OCI-LY1 (cell line): ENCODE measurements around the gene TMEM52.

Experiments
- H2AFZ ChIP-seq: fragments of 200-600 bp; sonication (generic), shearing (Covaris generic); 2 replicates; pipeline ENCODE4 v1.6.0; 2014; ENCODE audit warnings: antibody characterized with exemption, mild to moderate bottlenecking, low read length
- H3F3A ChIP-seq: fragments of 200-600 bp; sonication (generic), shearing (Covaris generic); 2 replicates; pipeline ENCODE4 v1.6.0; 2014; ENCODE audit warnings: mild to moderate bottlenecking, antibody characterized with exemption, low read length, moderate library complexity; ENCODE audit not compliant: insufficient read depth
- H3K27ac ChIP-seq: fragments of 200-600 bp; sonication (generic); 2 replicates; pipeline ENCODE4 v1.5.1; 2014; ENCODE audit warnings: low read length, mixed run types, mild to moderate bottlenecking, low read depth; ENCODE audit not compliant: poor library complexity, severe bottlenecking
- H3K27me3 ChIP-seq: fragments of 200-600 bp; sonication (generic); 2 replicates; pipeline ENCODE4 v1.6.0; 2014; ENCODE audit warnings: antibody characterized with exemption, mild to moderate bottlenecking, low read length, moderate library complexity; ENCODE audit not compliant: insufficient read depth
- H3K36me3 ChIP-seq: fragments of 200-600 bp; sonication (generic); 2 replicates; pipeline ENCODE4 v1.6.1; 2014; ENCODE audit warnings: mild to moderate bottlenecking, antibody characterized with exemption, low read length, moderate library complexity, mixed read lengths; ENCODE audit not compliant: insufficient read depth
- H3K4me1 ChIP-seq: fragments of 200-600 bp; sonication (generic); 2 replicates; pipeline ENCODE4 v1.5.1; 2014; ENCODE audit warnings: mild to moderate bottlenecking, low read length, moderate library complexity; ENCODE audit not compliant: insufficient read depth, severe bottlenecking
- H3K4me2 ChIP-seq: fragments of 200-600 bp; sonication (generic), shearing (Covaris generic); 2 replicates; pipeline ENCODE4 v1.6.1; 2014; ENCODE audit warnings: low read length
- H3K4me3 ChIP-seq: fragments of 200-600 bp; sonication (generic); 2 replicates; pipeline ENCODE4 v1.5.1; 2014; ENCODE audit warnings: low read length, low read depth, mild to moderate bottlenecking, mixed read lengths; ENCODE audit not compliant: poor library complexity, severe bottlenecking
- H3K79me2 ChIP-seq: fragments of 200-600 bp; shearing (Covaris generic); 2 replicates; pipeline ENCODE4 v1.6.1; 2016; ENCODE audit warnings: mixed run types, low read length, mixed read lengths; ENCODE audit not compliant: insufficient read depth
- H3K9ac ChIP-seq: fragments of 200-600 bp; sonication (generic), shearing (Covaris generic); 2 replicates; pipeline ENCODE4 v1.6.1; 2014; ENCODE audit warnings: mild to moderate bottlenecking, low read length, mixed read lengths
- H3K9me2 ChIP-seq: fragments of 200-600 bp; sonication (generic), shearing (Covaris generic); 2 replicates; pipeline ENCODE4 v1.6.1; 2014; ENCODE audit warnings: low read depth, mild to moderate bottlenecking, low read length, mixed read lengths
- H3K9me3 ChIP-seq: fragments of 200-600 bp; shearing (Covaris generic); 2 replicates; pipeline ENCODE4 v1.6.1; 2014; ENCODE audit warnings: low read length, mixed read lengths
- H4K20me1 ChIP-seq: fragments of 200-600 bp; sonication (generic), shearing (Covaris generic); 2 replicates; pipeline ENCODE4 v1.6.0; 2016; ENCODE audit warnings: mild to moderate bottlenecking, low read length; ENCODE audit not compliant: insufficient read depth
- EZH2 ChIP-seq: fragments of 200-600 bp; sonication (generic), shearing (Covaris generic); IDR thresholded peaks from 2 replicates; pipeline ENCODE4 v1.8.0; 2017; ENCODE audit warnings: borderline replicate concordance, mixed run types, mild to moderate bottlenecking, antibody characterized with exemption, low read length, moderate library complexity, mixed read lengths
- TF ChIP-seq, protein P1 (sequence below): fragments of 200-600 bp; sonication (generic), shearing (Covaris generic); IDR thresholded peaks from 2 replicates; pipeline ENCODE4 v1.5.1; 2017; ENCODE audit warnings: mild to moderate bottlenecking, antibody characterized with exemption, low read length, moderate library complexity, mixed read lengths

TMEM52 gene

GRCh38 chr1:1910033-1910465 is 9.0 kb downstream of the TMEM52 start:
- Histone ChIP-seq H3K9me2 (no peaks in the 10 kb centered on the region), H3K79me2 (no peaks in the 10 kb centered on the region), H2AFZ (no peak overlapping the region), H3K4me2 (peak overlapping the region; percentile 63), H3K36me3 (no peaks in the 10 kb centered on the region), H3F3A (0 out of 2 replicates have a peak, but pooled peaks cover 7% of the 10 kb centered on the region), H4K20me1 (no peaks in the 10 kb centered on the region), H3K27me3 (no peaks in the 10 kb centered on the region), H3K27ac (no peak overlapping the region), H3K4me3 (peak overlapping the region; percentile 62), H3K9me3 (no peaks in the 10 kb centered on the region), H3K9ac (peak overlapping the region; percentile 62; the same call in 1 of the 2 replicates), H3K4me1 (peaks cover 35% of the 10 kb centered on the region)
- TF ChIP-seq, protein P1, sequence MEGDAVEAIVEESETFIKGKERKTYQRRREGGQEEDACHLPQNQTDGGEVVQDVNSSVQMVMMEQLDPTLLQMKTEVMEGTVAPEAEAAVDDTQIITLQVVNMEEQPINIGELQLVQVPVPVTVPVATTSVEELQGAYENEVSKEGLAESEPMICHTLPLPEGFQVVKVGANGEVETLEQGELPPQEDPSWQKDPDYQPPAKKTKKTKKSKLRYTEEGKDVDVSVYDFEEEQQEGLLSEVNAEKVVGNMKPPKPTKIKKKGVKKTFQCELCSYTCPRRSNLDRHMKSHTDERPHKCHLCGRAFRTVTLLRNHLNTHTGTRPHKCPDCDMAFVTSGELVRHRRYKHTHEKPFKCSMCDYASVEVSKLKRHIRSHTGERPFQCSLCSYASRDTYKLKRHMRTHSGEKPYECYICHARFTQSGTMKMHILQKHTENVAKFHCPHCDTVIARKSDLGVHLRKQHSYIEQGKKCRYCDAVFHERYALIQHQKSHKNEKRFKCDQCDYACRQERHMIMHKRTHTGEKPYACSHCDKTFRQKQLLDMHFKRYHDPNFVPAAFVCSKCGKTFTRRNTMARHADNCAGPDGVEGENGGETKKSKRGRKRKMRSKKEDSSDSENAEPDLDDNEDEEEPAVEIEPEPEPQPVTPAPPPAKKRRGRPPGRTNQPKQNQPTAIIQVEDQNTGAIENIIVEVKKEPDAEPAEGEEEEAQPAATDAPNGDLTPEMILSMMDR: no peak
- TF ChIP-seq EZH2: no peak

GRCh38 chr1:1908506-1908791 is 10.6 kb downstream of the TMEM52 start:
- TF ChIP-seq, protein P1: no peak
- TF ChIP-seq EZH2: no peak
- Histone ChIP-seq H3K4me2 (peak overlapping the region; percentile 77), H2AFZ (no peak overlapping the region), H3K4me1 (peaks cover 35% of the 10 kb centered on the region), H3K27me3 (no peaks in the 10 kb centered on the region), H3K4me3 (peak overlapping the region; percentile 66), H3K79me2 (no peaks in the 10 kb centered on the region), H3K36me3 (no peaks in the 10 kb centered on the region), H4K20me1 (no peaks in the 10 kb centered on the region), H3K27ac (peak overlapping the region; percentile 99), H3K9me3 (no peaks in the 10 kb centered on the region), H3K9ac (peak overlapping the region; percentile 79), H3F3A (0 out of 2 replicates have a peak, but pooled peaks cover 7% of the 10 kb centered on the region), H3K9me2 (no peaks in the 10 kb centered on the region)

GRCh38 chr1:1907098-1907736 is 11.9 kb downstream of the TMEM52 start:
- TF ChIP-seq, protein P1: no peak; the same call in 1 of the 2 replicates
- no peak for TF ChIP-seq EZH2
- H3K4me1 ChIP-seq: peaks cover 35% of the 10 kb centered on the region
- peak overlapping the region; percentile 99 for H3K27ac ChIP-seq
- H3K79me2 ChIP-seq: no peaks in the 10 kb centered on the region
- H3K4me3 ChIP-seq: no peak overlapping the region
- H2AFZ ChIP-seq: no peak overlapping the region
- H3K36me3 ChIP-seq: no peaks in the 10 kb centered on the region
- peak overlapping the region; percentile 56; the same call in 1 of the 2 replicates for H3K9ac ChIP-seq
- no peaks in the 10 kb centered on the region for H3K9me2 ChIP-seq
- 0 out of 2 replicates have a peak, but pooled peaks cover 4% of the 10 kb centered on the region for H3K9me3 ChIP-seq
- no peaks in the 10 kb centered on the region for H4K20me1 ChIP-seq
- H3K27me3 ChIP-seq: no peaks in the 10 kb centered on the region
- H3F3A ChIP-seq: 0 out of 2 replicates have a peak, but pooled peaks cover 7% of the 10 kb centered on the region
- H3K4me2 ChIP-seq: peak overlapping the region; percentile 12; the same call in 1 of the 2 replicates
